HG03432 (cell line): Measurements from ENCODE around the gene STBD1.
"Not testable (repeated sequence)": the region's sequence is repeated elsewhere in the genome, so short reads cannot be mapped to it uniquely, and the experiment has no call there.

ENCODE experiments used
- ATAC-seq: cut with Tn5 transposase; IDR thresholded peaks from one replicate; pipeline ENCODE4 v1.9.1; 2021; ENCODE audit warnings: mild to moderate bottlenecking, moderate library complexity; ENCODE audit not compliant: unreplicated experiment

Gene STBD1

GRCh38 chr4:76305971-76306881 is at the start of gene STBD1:
TSS of gene STBD1 (plus strand) at chr4:76306733. CDS start at chr4:76306770, 37 bp downstream.
- peak; percentile 24 for ATAC-seq

GRCh38 chr4:76256968-76257367 is 49.6 kb upstream of the STBD1 start:
- no peak for ATAC-seq

- ATAC-seq: no peak
Measured at GRCh38 chr4:76257824-76258223, 48.7 kb upstream of the STBD1 start.

- ATAC-seq: no peak
Measured at GRCh38 chr4:76260571-76260970, 46.0 kb upstream of the STBD1 start.

GRCh38 chr4:76265631-76266218 is 40.8 kb upstream of the STBD1 start:
- ATAC-seq: no peak

GRCh38 chr4:76266627-76267026 is 39.9 kb upstream of the STBD1 start:
- ATAC-seq: no peak

GRCh38 chr4:76267811-76268210 is 38.7 kb upstream of the STBD1 start:
- ATAC-seq: no peak

GRCh38 chr4:76270244-76271175 is 36.0 kb upstream of the STBD1 start:
- ATAC-seq: no peak

- no peak for ATAC-seq
Measured at GRCh38 chr4:76271248-76271647, 35.3 kb upstream of the STBD1 start.

GRCh38 chr4:76272073-76272472 is 34.5 kb upstream of the STBD1 start:
- no peak for ATAC-seq

- no peak for ATAC-seq
Measured at GRCh38 chr4:76272582-76272981, 34.0 kb upstream of the STBD1 start.

GRCh38 chr4:76272999-76273398 is 33.5 kb upstream of the STBD1 start:
- ATAC-seq: no peak

- ATAC-seq: no peak
Measured at GRCh38 chr4:76275486-76276124, 30.9 kb upstream of the STBD1 start.

GRCh38 chr4:76276813-76277212 is 29.7 kb upstream of the STBD1 start:
- ATAC-seq: no peak

GRCh38 chr4:76277667-76278066 is 28.9 kb upstream of the STBD1 start:
- no peak for ATAC-seq

- no peak for ATAC-seq
Measured at GRCh38 chr4:76278583-76278982, 27.9 kb upstream of the STBD1 start.

- no peak for ATAC-seq
Measured at GRCh38 chr4:76279462-76279861, 27.1 kb upstream of the STBD1 start.

GRCh38 chr4:76280488-76281441 is 25.8 kb upstream of the STBD1 start:
- no peak for ATAC-seq

- not testable (repeated sequence) for ATAC-seq
Measured at GRCh38 chr4:76281594-76281993, 24.9 kb upstream of the STBD1 start.
